ENCODE data around the gene NACC1.

NACC1 gene

GRCh38 chr19:13117772-13118423, at the start of gene NACC1:
TSS of gene NACC1 (plus strand) at chr19:13118264. CDS start at chr19:13135208, 16,944 bp downstream.
- DNase-seq: peak; percentile 26

- no peak for DNase-seq
These were observed 48.4 kb upstream of the NACC1 start for GRCh38 chr19:13069415-13070359.

GRCh38 chr19:13070425-13071140, 47.5 kb upstream of the NACC1 start:
- no peak for DNase-seq

GRCh38 chr19:13071444-13072187, 46.4 kb upstream of the NACC1 start:
- no peak for DNase-seq

GRCh38 chr19:13072188-13072908, 45.7 kb upstream of the NACC1 start:
- DNase-seq: no peak

- DNase-seq: no peak
These were observed 44.8 kb upstream of the NACC1 start for GRCh38 chr19:13073263-13073662.

- no peak for DNase-seq
These were observed 43.7 kb upstream of the NACC1 start for GRCh38 chr19:13074378-13074777.

GRCh38 chr19:13076320-13076719, 41.7 kb upstream of the NACC1 start:
- DNase-seq: no peak

GRCh38 chr19:13076787-13077186, 41.3 kb upstream of the NACC1 start:
- DNase-seq: no peak

- DNase-seq: no peak
These were observed 40.8 kb upstream of the NACC1 start for GRCh38 chr19:13077240-13077639.

GRCh38 chr19:13078381-13078780, 39.7 kb upstream of the NACC1 start:
- DNase-seq: no peak

GRCh38 chr19:13078897-13079541, 39.0 kb upstream of the NACC1 start:
- DNase-seq: no peak

GRCh38 chr19:13079542-13079986, 38.5 kb upstream of the NACC1 start:
- DNase-seq: no peak

GRCh38 chr19:13082192-13083007, 35.7 kb upstream of the NACC1 start:
- DNase-seq: no peak

- DNase-seq: no peak
These were observed 35.1 kb upstream of the NACC1 start for GRCh38 chr19:13083008-13083404.

GRCh38 chr19:13083627-13084026, 34.4 kb upstream of the NACC1 start:
- no peak for DNase-seq

GRCh38 chr19:13085666-13086065, 32.4 kb upstream of the NACC1 start:
- DNase-seq: no peak

- no peak for DNase-seq
These were observed 31.7 kb upstream of the NACC1 start for GRCh38 chr19:13086341-13086740.

GRCh38 chr19:13087295-13087694, 30.8 kb upstream of the NACC1 start:
- DNase-seq: no peak

GRCh38 chr19:13087795-13088537, 30.1 kb upstream of the NACC1 start:
- no peak for DNase-seq
